Activated effector memory CD4-positive, alpha-beta T cell treated with Interleukin-2 at 50 U/mL for 16 hours (primary cell): ENCODE data around the gene ENPP7.

Experiments used
- DNase-seq: peaks from one replicate; pipeline ENCODE4 v3.0.0-alpha.2; 2020

ENPP7 gene

GRCh38 chr17:79733692-79734070, 2.9 kb downstream of the ENPP7 start:
- DNase-seq, result no peak

GRCh38 chr17:79735096-79735495, 4.4 kb downstream of the ENPP7 start:
- no peak for DNase-seq

DNA sequence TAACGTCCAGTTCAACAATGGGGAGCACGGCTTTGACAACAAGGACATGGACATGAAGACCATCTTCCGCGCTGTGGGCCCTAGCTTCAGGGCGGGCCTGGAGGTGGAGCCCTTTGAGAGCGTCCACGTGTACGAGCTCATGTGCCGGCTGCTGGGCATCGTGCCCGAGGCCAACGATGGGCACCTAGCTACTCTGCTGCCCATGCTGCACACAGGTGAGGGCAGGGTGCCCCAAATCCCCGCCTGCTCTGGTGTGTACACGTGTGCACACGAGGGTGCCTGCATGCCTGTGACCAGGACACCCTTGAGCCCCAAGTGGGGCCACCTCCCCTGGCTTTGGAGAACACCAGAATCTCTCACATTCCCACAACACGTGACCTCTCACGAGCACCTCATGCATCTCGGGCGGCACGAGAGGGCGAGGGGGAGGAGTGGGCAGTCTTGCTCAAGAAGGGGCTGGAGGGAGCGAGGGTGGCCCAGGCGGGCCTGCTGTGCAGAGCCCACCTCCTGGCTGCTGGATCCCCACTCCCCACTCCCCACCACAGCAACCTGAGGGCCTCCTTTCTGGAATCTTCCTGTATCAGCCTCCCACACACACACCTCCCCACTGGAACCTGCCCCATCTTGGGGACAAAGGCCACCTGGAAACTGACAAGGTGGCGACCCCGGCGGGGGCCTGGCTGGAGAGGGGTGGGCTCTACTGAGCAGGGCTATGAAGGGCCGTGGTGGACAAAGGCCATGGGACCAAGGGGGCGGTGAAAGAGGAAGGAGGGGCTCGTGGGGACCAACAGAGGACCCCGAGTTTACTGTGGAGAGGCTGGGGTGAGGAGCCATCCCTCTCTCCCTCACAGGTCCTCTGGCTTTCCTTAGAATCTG, 6.5 kb downstream of the ENPP7 start:
- DNase-seq, result no peak

- no peak for DNase-seq
Observed at GRCh38 chr17:79737922-79738578, 7.3 kb downstream of the ENPP7 start.

DNA sequence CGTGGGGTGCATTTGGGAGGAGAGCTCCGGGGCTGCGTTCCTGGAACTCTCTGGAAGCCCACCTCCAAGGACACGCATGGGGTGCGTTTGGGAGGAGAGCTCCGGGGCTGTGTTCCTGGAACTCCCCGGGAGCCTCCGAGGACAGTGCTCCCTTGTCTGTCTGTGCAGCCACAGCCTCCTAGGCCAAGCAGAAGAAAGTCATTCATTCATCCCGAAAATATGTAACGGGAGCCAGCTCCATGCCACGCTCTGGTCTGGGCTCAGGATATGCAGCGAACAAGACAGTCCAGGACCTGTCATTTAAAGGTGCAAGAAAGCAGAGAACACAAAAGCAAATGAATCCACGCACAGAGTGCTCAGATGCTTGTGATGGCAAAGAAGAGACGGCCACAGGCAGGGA, 7.9 kb downstream of the ENPP7 start:
- no peak for DNase-seq

DNA sequence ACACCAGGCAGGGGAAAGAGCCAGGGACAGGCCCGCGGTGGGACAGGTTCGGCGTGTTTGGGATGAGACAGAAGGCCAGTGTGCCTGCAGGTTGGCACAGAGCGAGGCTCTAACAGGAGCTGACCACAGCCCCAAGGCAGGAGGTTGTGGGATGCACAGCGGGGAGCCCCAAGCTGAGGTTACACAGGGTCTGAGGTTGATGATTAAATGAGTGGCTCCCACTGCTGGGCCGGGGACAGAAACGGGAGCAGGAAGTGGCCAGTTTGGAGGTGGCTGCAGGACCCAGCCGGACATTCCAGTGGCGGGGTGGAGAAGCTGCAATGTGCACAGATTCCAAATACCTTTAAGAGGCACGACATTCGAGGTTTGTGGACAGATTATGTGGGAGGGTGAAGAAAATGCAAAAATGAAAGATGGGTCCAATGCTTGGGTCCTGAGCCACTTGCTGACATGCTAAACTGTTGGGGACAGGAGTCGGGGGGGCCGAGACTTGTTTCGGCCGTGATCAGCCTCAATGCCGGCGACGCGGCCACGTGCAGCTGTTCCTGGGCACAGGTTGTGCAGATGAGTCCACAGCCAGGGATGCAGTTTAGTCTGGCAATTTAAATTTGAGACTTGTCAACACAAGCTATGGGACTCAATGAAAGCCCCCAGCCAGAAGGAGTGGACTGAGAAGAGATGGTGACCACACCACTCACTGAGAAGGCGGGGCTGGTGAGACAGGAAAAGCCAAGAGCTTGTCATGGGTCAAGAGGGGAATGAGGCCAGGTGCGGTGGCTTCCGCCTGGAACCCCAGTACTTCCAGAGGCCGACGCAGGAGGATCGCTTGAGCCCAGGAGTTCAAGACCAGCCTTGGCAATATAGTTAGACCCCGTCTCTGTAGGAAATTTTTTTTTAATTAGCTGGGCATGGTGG, 8.7 kb downstream of the ENPP7 start:
- DNase-seq, result no peak

DNA sequence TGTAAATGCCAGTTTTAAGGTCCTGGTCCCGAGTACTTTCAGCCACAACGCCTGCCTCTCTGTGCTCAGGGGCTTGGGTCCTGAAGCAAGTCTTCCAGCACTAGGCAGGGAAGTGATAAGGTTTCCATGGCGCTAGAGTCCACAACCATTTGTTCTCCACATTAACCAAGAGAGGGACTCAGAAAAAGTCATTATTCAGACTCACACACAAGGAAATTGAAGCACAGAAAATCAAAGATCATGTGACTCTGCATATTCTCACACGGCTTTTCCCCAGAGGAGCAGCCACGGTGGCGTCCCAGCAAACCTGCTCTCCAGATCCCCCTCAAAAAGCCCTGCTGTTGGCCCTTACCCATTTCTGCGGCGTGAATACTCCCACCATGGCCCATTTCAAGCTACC, 9.7 kb downstream of the ENPP7 start:
- DNase-seq, result no peak

DNA sequence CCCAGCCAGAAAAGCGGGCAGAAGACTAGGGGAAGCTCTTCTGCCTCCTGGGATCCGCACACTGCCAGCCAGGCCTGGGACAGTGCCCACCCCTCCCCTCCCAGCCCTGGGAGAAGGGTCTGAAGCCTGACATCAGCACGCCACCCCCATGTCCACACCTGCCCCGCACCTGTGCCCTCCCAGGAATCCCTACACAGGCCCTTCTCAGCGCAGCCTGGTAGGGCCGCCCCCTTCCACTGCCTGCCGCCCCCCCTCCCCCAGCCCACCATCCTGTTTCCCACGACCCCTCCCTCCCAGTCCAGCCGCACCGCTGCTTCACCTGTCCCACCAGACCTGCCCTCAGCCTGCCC, 10.6 kb downstream of the ENPP7 start:
- no peak for DNase-seq

DNA sequence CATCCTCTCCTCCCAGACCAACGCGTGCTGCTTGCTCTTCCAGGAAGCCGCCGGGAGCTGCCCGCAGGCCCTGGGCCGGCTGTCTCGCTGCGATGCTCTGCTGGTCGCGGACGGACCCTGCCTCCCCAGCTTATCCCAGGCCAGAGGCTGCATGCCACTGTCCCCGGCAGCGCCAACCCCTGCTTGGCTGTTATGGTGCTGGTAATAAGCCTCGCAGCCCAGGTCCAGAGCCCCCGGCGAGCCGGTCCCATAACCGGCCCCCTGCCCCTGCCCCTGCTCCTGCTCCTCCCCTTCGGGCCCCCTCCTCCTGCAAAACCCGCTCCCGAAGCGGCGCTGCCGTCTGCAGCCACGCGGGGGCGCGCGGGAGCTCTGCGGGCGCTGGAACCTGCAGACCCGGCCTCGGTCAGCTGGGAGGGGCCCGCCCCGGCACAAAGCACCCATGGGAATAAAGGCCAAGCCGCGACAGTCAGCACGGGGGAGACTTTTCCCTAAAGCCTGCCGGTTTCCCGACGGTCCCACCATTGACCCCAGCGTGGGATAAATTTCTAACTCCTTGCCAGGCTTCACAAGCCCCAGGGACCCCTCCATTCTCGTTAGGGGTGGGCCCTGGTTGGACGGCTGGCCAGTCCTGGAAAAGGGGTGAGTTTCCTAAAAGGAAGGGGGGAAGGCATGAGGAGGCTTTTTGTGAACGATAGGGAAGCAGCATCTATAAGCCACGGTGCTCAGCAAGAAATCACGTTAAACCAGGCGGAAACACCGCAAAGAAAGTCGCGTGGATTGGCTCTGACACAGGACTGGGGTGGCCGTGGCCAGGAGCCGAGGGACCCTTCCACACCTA, 11.2 kb downstream of the ENPP7 start:
- DNase-seq, result peak; percentile 61

DNA sequence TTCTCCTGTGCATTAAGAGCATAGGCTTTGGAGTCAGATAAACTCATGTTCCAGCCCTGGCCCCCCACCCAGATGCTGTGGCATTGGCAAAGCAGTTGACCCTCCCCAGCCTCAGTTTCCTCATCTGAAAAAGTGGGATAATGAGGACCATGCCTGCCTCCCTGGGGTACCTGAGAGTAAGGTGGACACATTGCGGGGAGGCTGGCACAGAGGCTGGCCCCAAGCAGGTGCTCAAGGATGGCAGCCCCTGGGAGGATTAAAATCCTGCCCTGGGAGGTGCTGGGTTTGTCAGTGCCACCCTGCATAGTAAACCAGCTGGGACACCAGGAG, 11.8 kb downstream of the ENPP7 start:
- DNase-seq, result no peak

DNA sequence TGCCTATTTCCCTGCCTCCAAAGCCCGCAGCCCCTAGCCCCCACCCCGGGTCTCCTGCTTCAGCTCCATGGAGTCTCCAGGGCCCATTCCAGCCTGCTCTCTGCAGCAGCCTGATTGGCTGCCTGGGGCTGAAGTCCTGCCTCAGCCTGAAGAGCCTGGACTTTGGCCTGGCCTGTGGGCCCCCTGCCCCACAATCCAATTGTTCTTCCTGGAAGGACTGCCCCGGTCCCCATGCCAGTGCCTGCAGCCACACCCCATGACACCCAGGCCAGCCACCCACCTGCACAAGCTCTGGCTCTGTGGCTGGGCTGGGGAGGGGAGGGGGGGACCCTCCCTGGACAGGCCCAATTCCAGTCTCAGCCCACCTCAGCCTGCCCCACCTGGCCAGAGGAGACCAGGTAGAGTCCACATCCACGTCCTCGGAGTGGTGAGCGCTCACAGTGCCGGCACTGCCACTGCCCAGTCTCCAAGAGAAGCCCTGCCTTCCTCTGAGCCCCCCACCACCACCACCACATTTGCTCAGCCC, 12.3 kb downstream of the ENPP7 start:
- no peak for DNase-seq

DNA sequence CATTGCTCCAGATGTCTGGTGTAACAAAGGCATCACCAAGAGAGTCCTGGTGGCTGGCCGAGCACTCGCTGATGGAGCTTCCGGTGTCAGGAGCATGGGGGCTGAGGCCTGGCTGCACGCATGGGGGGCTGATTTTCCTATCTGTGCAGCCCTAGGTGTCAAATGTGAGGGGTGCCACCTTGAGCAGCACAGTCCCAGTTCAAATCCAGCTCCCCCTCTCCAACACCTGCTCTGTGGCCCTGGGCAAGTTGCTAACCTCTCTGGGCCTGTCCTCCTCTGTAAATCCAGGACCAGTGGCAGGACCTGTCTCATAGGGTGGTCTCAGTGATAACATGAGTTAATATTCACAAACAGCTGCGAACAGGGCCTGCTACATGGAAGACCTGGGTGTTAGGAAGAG, 12.9 kb downstream of the ENPP7 start:
- no peak for DNase-seq

DNA sequence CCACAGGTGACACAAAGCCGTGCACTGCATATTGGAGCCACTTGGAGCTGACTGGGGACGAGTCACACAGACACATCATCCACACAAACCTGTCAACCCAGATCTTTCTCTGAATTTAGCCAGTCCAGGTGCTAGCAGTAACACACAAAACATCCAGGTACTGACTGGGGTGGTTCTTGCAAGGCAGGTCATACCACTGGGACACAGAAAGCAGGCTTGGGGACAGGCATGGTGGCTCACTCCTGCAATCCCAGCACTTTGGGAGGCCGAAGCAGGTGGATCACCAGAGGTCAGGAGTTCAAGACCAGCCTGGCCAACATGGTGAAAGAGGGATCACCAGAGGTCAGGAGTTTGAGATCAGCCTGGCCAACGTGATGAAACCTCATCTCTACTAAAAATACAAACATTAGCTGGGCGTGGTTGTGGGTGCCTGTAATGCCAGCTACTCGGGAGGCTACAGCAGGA, 14.9 kb downstream of the ENPP7 start:
- DNase-seq, result no peak

DNA sequence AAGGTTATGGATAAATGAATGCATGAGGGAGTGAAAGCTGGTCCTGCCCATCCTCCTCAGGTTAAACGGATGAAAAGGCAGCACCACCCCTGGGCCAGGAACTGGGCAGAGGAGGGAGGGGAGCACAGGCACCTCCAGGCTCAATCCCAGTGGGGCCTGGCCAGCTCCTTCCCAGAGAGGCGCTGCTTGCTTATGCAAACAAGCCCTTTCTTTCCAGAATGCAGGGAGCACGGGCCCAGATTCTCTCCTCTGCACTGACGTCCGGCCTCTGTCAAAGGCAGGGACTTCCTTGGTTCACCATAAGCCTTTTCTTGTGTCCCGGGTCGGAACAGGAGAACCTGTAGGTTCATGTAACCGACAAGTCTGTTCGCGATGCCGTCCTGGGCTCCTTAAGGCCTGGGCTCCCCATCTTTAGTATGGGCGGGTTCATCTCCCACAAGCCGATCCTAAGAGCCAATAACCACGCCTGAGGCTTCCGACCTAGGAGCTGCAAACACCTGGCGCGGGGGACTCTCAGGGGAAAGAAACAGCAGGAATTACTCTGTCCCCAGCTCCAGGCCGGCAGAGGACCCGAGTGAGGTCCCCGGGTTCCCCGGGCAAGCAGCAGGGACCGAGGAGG, 16.3 kb downstream of the ENPP7 start:
- DNase-seq, result no peak

DNA sequence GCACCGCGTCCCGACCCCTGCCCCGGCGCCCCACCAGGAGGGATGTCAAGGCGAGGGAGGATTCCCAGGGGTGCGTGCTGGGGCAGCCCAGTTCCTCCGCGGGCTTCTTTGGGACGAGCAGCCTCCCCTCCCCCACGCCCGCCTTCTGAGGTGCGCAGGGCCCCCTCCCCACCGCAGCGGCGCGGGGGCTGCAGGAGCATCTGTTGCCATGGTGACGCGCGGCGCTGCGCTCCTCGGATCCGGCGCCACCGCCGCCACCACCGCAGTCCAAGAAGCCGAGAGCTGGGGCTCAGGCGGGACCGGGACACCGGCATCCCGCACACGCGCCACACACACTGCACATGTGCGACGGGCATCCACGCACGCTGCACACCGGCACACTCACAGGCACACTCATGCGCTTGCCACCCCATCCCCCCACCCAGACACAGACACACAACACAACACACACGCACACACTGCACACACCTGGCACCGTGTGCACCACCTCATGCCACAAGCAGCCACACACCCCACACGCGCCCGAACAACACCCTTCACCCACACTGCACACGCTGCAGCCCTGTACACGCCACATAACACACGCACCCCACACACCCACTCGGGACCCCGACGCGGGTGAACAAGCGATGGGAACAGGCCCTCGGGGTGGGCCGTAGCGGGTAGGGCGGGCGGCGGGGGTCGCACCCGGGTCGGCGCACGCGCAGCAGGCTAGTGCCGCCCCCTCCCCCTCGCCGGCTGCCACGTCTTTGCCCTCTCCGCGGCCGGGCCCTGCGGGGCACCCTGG, 17.0 kb downstream of the ENPP7 start:
- DNase-seq, result no peak

DNA sequence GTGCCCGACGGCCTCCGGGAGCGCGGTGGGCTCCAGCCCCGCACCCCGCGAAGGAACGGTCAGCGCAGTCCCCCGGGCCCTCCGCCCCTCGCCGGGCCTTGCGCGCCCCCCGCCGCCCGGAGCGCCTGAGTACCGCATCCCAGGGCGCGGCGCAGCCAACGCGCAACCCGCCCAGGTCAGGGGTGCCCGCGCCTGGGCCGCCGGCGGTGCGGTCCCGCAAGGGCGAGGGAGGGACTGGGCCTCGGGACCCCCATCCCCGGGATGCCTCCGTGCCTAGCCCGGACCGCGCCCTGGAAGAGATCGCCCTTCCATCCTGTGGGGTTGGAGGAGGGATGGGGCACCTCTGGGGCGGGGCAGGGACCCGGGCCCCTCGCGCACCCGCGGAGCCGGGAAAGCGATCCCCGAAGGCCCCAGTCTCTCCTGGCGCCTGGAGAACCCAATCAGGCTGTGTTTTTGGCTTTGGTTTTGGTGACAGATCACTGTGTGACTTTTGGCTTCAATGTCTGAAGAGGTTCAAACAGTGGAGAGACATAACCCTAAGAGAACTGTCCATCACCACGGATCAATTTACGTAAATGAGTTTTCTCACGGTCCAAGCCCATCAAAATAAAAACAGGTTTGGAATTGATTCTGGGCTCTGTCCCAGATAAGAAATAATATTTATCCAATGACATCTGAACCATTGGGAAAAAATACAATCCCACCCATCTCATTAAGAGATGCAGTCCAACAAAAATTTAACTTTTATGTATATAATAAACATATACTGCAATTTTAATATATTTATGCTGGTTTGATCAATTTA, 17.8 kb downstream of the ENPP7 start:
- DNase-seq, result no peak

- DNase-seq, result no peak
Observed at GRCh38 chr17:79749156-79749815, 18.5 kb downstream of the ENPP7 start.

GRCh38 chr17:79749958-79750357, 19.2 kb downstream of the ENPP7 start:
- DNase-seq, result no peak
